ENCODE measurements around the gene RBM24. TPM values are rescaled to one million over a fixed set of nuclear protein-coding genes. Genes with fewer than 3 reads are reported as not detected.

Gene RBM24
- total and polyA plus RNA-seq, 2 of the 13 experiments (the other 11 are each of a cell fraction or from before 2014, with no cell fraction given): 1.5 to 14.2 TPM

- no peak for TF ChIP-seq ZSCAN25 (CRISPR knock-in tag; IDR thresholded peaks at IDR 0.05)
- peak; percentile 89 for TF ChIP-seq ARID5B (CRISPR knock-in tag; IDR thresholded peaks at IDR 0.05)
- peak; percentile 63; the same call in 1 of the 2 replicates for TF ChIP-seq SALL1 (CRISPR knock-in tag; IDR thresholded peaks at IDR 0.05)
- TF ChIP-seq FOSL2 (CRISPR knock-in tag; IDR thresholded peaks at IDR 0.05): peak; percentile 36
- no peak for TF ChIP-seq ZZZ3 (CRISPR knock-in tag; IDR thresholded peaks at IDR 0.05; ENCODE audit: borderline replicate concordance)
- peak; percentile 57; the same call in 1 of the 2 replicates for TF ChIP-seq HDAC2 (CRISPR knock-in tag; IDR thresholded peaks at IDR 0.05)
- TF ChIP-seq THAP11 (CRISPR knock-in tag; IDR thresholded peaks at IDR 0.05): 0 out of 2 replicates have a peak, but pooled peaks have one; percentile 18
- TF ChIP-seq ZNF224 (CRISPR knock-in tag; IDR thresholded peaks at IDR 0.05): no peak
- no peak for TF ChIP-seq ISL2 (CRISPR knock-in tag; IDR thresholded peaks at IDR 0.05)
- TF ChIP-seq, protein P1, sequence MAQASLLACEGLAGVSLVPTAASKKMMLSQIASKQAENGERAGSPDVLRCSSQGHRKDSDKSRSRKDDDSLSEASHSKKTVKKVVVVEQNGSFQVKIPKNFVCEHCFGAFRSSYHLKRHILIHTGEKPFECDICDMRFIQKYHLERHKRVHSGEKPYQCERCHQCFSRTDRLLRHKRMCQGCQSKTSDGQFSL (CRISPR knock-in tag; IDR thresholded peaks at IDR 0.05): no peak
- TF ChIP-seq MAFF (IDR thresholded peaks at IDR 0.05; ENCODE audit: low read depth, low read length): 0 out of 2 replicates have a peak, but pooled peaks have one; percentile 7
- TF ChIP-seq MTA1 (CRISPR knock-in tag; IDR thresholded peaks at IDR 0.05; ENCODE audit: borderline replicate concordance): no peak
- TF ChIP-seq ZNF264 (CRISPR knock-in tag; IDR thresholded peaks at IDR 0.05): 0 out of 2 replicates have a peak, but pooled peaks have one; percentile 31
- TF ChIP-seq, protein P2, sequence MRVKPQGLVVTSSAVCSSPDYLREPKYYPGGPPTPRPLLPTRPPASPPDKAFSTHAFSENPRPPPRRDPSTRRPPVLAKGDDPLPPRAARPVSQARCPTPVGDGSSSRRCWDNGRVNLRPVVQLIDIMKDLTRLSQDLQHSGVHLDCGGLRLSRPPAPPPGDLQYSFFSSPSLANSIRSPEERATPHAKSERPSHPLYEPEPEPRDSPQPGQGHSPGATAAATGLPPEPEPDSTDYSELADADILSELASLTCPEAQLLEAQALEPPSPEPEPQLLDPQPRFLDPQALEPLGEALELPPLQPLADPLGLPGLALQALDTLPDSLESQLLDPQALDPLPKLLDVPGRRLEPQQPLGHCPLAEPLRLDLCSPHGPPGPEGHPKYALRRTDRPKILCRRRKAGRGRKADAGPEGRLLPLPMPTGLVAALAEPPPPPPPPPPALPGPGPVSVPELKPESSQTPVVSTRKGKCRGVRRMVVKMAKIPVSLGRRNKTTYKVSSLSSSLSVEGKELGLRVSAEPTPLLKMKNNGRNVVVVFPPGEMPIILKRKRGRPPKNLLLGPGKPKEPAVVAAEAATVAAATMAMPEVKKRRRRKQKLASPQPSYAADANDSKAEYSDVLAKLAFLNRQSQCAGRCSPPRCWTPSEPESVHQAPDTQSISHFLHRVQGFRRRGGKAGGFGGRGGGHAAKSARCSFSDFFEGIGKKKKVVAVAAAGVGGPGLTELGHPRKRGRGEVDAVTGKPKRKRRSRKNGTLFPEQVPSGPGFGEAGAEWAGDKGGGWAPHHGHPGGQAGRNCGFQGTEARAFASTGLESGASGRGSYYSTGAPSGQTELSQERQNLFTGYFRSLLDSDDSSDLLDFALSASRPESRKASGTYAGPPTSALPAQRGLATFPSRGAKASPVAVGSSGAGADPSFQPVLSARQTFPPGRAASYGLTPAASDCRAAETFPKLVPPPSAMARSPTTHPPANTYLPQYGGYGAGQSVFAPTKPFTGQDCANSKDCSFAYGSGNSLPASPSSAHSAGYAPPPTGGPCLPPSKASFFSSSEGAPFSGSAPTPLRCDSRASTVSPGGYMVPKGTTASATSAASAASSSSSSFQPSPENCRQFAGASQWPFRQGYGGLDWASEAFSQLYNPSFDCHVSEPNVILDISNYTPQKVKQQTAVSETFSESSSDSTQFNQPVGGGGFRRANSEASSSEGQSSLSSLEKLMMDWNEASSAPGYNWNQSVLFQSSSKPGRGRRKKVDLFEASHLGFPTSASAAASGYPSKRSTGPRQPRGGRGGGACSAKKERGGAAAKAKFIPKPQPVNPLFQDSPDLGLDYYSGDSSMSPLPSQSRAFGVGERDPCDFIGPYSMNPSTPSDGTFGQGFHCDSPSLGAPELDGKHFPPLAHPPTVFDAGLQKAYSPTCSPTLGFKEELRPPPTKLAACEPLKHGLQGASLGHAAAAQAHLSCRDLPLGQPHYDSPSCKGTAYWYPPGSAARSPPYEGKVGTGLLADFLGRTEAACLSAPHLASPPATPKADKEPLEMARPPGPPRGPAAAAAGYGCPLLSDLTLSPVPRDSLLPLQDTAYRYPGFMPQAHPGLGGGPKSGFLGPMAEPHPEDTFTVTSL (CRISPR knock-in tag; IDR thresholded peaks at IDR 0.05; ENCODE audit: borderline replicate concordance): peak; percentile 68; the same call in 1 of the 2 replicates
- TF ChIP-seq SRSF9 (IDR thresholded peaks at IDR 0.05; ENCODE audit: borderline replicate concordance, insufficient read depth, low read depth, low read length, poor library complexity, severe bottlenecking): no peak
- TF ChIP-seq TGIF2 (CRISPR knock-in tag; IDR thresholded peaks at IDR 0.05): no peak
- 0 out of 2 replicates have a peak, but pooled peaks have one; percentile 31 for TF ChIP-seq ZNF441 (CRISPR knock-in tag; IDR thresholded peaks at IDR 0.05; ENCODE audit: borderline replicate concordance)
- no peak for TF ChIP-seq PRMT3 (CRISPR knock-in tag; IDR thresholded peaks at IDR 0.05; ENCODE audit: borderline replicate concordance, low read depth)
- TF ChIP-seq NFYB (CRISPR knock-in tag; IDR thresholded peaks at IDR 0.05): no peak
- TF ChIP-seq EP300 (IDR thresholded peaks at IDR 0.05; ENCODE audit: low read depth in 2 of 2, low read length in 2 of 2): peak in 1 of 2 experiments; percentile 36; a peak in 1 of 4 replicates
- TF ChIP-seq EP300 (CRISPR knock-in tag; IDR thresholded peaks at IDR 0.05; ENCODE audit: borderline replicate concordance): no peak
- 0 out of 2 replicates have a peak, but pooled peaks have one; percentile 39 for TF ChIP-seq SAP130 (CRISPR knock-in tag; IDR thresholded peaks at IDR 0.05; ENCODE audit: low read depth)
Measured at GRCh38 chr6:17271628-17272027, 9.5 kb upstream of the RBM24 start (continued).

All from HepG2 (cell line).